ENCODE results near the gene RNGTT.

RNGTT gene

DNA sequence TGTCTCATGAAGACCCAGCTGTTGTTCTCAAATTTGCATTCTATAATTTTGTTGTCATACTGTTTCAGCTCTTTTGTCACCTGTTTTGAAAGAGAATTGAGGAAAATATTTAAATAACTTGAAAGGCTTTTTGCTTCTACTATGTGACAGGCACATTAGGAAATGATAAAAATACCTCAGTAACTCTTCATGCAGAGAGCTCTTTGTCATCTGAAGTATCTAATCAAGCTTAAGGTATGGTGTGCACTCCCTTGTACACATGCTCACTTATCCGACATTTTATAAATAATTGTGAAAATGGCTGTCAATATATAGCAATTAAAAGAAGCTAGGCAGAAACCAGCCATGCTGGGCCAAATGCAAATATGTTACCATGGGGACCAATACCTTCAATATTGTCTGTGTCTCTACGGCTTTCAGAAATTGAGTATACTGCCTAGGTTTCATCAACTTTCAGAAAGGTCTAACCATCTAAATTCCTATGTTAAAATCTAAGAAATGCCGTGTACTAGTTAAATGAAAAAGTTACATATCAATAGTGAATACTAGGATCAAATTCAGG is 349.0 kb downstream of the RNGTT start:
- DNase-seq (ENCODE audit: low spot score) (no peak), FAIRE-seq (no peak)

DNA sequence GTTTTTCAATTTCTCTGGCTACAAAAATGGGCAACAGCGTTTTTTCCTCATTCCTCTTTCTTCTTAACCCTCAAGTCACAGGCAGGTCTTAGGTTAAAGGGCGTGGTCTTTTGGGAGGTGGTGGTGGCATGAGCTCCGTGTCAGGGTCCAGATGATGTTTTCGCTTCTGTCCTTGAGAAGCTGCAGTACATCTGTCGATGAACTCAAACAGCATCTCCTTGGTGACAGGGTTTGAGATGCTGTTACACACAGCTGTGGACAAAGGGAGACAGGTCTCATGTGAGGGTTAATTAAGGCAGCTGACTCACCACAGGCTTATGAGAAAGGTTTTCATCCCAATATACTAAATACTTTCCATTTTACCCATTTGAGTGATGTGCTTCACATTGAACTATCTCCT is 350.8 kb downstream of the RNGTT start:
- DNase-seq (ENCODE audit: low spot score), result no peak
- FAIRE-seq, result no peak

DNA sequence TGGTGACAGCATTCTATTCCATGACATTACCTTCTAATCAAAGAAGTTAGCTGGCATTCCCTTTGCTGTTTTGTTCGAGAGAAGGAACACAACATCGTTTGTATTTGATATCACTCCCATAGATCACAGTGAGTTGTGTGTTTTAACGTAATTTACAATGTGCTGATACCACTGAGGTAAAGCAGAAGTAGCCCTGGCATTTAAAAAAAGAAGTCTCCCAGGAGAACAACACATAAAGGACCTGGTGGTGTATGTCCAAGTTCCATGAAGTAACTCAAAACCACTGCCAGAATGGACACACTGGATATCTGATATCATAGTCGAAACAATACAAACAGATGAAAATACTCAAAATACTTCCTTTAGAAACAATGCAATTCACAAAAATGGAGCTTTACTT is 351.7 kb downstream of the RNGTT start:
- FAIRE-seq, result no peak
- no peak for DNase-seq (ENCODE audit: low spot score)

DNA sequence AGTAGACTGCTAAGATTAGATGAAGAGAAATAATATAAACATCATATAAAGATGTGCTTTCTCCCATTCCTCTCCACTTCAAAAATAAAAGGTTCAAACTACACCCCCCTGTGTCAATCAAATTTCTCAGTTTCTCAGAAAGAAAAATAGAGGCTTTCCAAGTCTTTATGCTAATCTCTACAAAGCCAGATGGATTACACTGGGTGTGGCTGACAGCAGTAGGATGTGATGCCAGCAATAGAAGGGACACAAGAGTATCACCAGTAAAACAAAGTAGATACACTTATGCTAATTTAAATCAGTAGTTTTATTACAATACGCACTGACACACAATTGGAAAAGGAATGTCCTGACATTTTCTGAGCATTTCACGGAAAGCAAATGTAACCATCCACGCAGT is 353.4 kb downstream of the RNGTT start:
- DNase-seq (ENCODE audit: low spot score) (no peak), FAIRE-seq (no peak)

DNA sequence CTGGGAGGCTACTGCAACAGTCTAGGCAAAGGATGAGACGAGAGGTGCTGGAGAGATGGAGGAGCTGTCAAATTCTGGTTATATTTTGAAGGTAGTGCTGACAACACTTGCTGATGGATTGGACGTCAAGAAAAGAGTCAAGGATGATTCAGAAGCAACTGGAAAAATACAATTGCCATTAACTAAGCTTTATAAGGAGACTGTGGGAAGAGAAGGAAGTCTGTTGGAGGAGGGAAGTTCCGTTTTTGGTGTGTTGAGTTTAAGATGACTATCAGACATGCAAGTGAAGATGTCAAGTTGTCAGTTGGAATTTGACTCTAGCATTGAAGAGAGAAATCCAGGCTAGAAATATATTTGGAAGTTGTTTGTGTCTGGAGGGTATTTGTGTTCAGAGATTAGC is 358.1 kb downstream of the RNGTT start:
- DNase-seq (ENCODE audit: low spot score) (no peak), FAIRE-seq (no peak)

DNA sequence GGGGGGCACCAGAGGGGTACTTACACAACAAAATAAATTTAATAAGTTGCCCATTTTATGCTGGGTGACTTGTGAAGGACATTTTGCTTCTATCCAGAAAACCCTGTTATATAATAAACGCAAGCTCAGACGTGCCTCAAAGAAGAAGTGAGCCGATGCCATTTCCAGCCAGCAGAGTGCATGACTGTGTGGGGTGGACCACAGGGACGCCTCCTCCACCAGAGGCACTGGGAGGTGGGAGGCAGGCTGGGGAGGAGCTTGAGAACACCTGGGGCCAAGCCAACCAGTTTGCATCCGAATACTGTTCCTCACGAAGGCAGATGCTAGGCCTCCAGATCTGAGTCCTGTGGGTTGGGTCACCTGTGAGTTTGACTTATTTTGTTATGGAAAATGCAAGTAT is 363.8 kb downstream of the RNGTT start:
- no peak for DNase-seq (ENCODE audit: low spot score)

DNA sequence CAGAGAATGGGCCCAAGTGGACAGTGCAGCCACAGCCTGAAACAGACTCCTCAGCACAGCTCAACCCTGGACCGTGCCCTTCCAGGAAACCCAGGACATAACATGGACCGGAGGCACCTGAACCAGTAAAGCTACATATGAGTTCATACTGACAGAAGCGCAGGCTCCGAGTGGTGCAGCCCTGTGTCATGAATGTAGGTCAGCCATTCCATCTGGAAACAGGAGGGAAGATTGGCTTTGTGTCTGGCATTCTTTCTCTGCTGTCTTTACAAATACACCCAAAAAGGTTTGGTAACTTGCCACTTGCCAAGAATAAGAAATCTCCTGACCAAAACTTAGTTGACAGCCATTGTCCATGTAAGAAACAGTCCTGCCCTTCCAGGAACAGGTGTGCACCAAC is 366.6 kb downstream of the RNGTT start:
- DNase-seq (ENCODE audit: low spot score), result no peak

More for the DNA sequence above, 363.8 kb downstream of the RNGTT start:
- no peak for FAIRE-seq

DNA sequence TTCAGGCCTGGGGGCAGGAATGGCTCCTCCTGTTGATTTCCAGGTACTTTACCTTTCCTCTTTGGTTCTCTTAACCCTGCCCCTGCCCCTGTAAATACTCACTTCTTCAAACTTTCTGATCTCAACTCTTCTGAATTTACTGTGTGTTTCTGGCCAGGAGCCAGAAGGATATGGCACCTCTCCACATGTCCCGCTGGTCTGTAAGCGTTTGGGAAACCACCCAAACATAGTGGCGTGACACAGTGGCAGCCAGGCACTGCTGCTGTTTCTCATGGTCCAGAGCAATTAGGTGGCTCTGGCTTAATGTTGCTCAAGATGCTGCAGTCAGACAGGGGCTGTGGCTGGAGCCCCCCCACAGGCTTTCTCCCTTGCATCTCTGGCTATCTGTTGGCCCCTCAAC is 374.5 kb downstream of the RNGTT start:
- DNase-seq (ENCODE audit: low spot score) (no peak), FAIRE-seq (no peak)

More for the DNA sequence above, 366.6 kb downstream of the RNGTT start:
- FAIRE-seq, result no peak

DNA sequence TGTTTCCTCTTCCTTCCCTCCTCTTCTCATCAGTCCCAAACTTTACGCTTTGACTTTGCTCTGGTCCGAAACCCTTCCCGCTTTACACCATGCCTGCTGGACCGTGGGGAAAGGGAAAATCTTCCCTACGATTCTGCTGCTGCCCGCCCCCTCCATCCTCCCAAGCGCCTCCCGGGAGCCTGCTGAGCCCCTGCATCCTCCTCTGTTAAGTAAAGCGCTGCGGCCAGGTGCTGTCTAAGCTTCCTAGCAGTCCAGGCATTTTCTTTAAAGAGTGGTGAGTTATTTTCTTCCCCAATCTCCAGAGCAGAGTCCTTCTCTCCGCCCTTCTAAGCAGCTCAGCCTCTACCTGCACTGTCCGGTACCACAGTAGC is 376.3 kb downstream of the RNGTT start:
- DNase-seq (ENCODE audit: low spot score), result no peak
- no peak for FAIRE-seq

DNA sequence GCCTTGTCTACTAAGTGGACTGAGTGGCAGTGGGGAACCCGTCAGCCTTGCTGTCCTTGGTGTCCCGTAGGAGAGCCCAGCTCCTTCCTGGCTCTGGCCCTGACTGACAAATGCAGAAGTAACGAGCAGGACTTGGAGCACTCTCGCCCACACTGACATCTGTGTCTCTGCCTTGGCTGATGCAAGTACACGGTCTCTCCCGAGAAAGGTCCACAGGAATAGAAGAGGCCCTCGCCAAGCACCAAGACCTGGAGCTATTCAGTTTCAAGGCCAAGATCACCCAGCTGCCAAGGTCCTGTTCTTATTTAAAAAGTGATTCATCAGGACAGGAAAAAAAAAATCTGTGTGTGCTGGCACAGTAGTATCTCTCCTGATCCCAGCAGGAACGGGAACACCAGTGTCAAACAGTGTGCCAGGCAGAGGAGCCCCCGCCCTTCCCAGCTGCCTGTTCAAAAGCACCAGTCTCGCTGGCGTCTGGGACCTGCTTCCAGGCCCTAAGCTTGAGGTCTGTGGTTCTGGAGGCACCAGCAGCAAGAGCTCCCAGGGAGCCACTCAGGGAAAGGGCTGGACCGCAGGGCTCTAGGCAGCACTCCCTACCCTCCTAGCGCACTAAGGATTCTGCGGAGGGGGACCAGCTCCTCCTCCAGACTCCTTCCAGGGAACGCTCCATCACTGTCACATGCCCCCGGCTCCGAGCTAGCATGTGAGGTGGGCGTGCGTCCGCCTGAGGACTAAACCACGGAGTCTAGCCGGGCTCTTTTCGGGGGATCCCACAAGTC is 376.9 kb downstream of the RNGTT start:
- FAIRE-seq (no peak), DNase-seq (ENCODE audit: low spot score) (no peak)

DNA sequence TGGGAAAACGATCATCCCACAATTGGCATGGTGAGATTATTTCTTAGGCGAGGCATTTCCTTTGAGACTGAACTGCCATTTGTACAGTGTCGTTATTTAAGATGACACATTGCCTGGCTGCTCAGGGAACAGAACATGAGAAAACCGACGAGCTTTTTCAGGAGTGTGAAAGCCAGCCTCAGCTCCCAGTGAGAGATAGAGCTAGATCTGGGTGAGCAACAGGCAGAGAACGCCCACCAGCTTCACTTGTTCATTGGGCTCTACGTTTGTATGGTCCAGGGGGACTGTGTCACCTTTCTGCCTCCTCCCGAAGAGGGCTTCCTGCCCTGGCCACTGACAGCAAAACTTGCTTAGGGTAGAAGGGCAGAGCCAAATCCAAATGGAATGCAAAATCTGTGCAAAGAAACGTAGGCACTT is 378.1 kb downstream of the RNGTT start:
- no peak for DNase-seq (ENCODE audit: low spot score)
- FAIRE-seq, result no peak

DNA sequence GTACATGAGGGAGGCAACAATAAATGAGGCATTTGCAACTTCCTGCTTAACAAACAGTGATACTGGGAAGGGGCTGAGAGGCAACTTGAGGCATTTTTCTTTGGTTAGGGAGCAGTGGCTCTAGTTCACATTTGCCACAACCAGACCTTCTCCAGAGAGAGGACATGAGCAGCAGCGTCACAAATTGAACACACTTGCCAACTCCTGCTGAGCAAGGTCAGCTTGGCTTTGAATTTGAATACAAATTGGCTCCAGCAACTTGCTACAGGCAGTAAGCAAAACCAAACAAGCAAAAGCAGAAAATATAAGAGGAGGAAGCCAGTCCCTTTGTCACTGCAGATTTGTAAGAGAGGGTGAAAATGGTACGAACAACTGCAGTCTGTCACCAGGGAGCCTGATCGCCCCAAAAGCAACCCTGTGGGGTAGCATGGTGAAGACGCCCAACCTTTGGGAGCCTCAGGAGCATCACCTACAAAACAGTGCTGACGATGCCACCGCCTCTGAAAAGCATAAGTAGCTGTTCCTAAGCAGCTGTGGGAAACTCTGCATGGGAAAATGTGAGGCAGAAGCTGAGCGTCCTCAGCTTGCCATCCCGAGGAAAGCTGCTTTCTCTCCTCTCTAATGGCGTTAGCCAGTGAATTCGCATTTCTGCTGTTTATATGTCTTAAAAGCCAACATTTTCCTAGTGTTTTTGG is 378.7 kb downstream of the RNGTT start:
- DNase-seq (ENCODE audit: low spot score) (no peak), FAIRE-seq (no peak)

DNA sequence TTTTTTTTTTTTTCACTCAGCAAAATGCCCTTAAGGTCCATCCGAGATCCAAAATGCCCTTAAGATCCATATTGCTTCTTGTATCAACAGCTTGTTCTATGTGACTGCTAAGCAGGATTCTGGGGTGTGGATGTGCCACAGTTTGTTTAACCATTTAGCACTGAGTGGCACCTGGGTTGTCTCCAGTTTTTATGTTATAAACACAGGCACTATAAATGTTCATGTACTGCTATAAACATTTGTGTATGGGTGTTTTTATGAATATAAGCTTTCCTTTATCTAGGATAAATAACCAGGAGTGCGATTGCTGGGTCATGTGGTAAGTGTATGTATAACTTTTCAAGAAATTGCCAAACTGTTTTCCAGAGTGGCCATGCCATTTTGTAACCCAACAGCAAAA is 386.0 kb downstream of the RNGTT start:
- no peak for FAIRE-seq
- no peak for DNase-seq (ENCODE audit: low spot score)

DNA sequence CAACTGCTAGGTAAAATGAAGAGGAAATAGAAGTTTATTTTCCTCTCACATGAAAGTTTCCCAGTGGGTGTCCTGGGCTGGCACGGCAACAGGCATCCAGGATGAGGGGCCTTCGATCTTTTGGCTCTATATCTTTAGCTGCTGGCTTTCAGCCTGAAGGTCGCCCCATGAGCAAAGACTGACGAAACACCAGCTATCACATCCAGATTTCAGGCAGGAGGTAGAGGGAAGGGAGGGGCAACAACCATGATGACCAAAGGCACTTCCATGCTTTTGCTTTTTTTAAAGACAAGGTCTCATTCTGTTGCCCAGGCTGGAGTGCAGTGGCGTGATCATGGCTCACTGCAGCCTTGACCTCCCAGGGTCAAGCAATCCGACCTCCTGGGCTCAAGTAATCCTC is 387.9 kb downstream of the RNGTT start:
- DNase-seq (ENCODE audit: low spot score) (no peak), FAIRE-seq (no peak)

DNA sequence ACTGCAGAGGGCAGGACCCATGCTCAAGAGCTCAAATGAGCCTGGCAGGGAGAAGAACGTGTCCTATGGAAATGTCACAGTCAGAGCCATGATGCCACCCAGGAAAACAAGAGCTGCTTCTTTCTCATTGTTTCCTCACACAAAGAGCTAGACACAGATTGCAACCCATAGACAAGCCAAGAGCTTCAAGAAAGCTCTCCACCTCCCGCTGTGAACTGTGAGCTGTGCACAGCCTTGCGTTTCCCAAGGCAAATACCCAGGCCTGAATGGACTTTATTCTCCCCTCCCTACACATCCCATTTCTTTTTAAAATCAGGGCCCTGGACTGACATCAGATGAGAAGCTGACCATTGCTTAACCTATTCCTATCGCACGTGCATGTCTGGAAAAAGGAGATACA is 388.8 kb downstream of the RNGTT start:
- FAIRE-seq, result no peak
- no peak for DNase-seq (ENCODE audit: low spot score)

DNA sequence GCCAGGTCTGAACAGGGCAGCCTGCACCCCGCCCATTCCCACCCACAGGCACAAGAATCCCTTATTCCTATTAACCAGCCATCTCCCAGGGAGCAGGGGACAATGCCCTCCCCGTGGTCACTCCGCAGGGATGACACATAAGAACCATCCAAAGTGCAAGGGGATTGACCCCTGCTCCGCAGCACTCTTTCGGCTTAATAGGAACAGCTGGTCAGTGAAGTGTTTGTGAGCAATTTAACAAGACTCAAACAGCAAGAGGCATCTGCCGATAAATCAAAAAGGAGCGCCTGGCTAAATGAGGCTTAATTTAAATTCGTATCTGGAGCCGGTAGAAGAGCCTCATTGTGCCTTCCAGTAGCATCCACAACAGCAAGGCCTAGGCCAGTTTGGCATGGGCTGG is 389.4 kb downstream of the RNGTT start:
- FAIRE-seq, result no peak

DNA sequence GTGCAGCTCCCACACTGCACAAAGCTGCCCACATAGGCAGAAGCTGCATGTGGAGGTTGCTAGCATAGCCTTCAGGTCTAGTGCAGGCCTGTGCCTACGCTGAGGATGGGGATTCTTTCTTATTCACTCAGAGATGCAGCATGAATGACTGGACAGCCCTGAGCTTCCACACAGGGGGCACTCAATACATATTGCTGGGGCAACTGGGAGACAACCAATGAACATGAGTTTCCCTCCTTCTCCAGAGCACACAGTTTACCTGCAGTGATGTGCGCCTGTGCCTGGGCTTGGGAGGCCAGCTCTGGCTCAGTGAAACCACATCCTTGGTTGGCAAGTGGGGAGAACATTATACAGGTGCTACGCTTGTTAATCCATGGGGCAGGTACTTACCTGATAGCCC is 389.9 kb downstream of the RNGTT start:
- no peak for DNase-seq (ENCODE audit: low spot score)
- FAIRE-seq, result no peak

More for the DNA sequence above, 389.4 kb downstream of the RNGTT start:
- no peak for DNase-seq (ENCODE audit: low spot score)

DNA sequence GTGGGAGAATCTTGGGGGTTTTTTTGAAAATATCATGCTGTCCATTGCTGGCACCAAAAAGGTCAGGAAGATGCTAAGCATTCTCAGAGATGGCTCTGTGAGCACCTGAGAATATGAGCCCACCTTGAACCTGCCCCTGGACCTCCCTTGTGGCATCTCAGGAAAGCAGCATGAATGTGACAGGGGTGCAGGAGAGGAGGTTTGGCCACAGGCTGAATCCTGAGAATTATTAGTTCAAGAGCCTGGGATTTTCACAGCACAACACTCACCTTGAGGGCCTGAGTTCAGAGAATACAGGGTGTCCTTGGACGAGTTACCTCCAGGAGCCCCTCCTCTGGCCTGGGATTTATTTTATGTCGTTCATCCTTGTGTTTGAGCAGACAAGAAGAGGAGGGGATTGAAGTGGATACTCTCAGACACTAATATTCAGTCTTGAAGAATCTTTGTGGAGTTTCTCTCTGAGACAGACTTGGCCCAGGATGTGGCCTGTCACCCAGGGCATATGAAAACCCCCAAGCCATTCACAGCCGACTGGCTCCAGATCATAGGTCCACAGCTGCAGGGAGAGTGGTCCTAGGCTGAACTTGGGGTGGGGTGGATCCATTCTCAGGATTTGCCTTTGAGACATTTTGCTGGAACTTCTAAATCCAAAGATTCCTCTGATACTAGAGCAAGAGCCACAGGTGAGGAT is 390.8 kb downstream of the RNGTT start:
- FAIRE-seq (no peak), DNase-seq (ENCODE audit: low spot score) (no peak)

DNA sequence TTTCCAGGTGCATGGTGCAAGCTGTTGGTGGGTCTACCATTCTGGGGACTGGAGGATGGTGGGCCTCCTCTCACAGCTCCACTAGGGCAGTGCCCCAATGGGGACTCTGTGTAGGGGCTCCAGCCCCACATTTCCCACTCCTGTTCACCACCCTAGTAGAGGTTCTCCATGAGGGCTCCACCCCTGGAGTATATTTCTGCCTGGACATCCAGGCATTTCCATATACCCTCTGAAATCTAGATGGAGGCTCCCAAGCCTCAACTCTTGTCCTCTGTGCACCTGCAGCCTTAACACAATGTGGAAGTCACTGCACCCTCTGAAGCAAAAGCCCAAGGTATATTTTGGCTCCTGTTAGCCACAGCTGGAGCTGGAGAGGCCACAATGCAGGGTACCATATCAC is 393.5 kb downstream of the RNGTT start:
- FAIRE-seq (no peak), DNase-seq (ENCODE audit: low spot score) (no peak)

DNA sequence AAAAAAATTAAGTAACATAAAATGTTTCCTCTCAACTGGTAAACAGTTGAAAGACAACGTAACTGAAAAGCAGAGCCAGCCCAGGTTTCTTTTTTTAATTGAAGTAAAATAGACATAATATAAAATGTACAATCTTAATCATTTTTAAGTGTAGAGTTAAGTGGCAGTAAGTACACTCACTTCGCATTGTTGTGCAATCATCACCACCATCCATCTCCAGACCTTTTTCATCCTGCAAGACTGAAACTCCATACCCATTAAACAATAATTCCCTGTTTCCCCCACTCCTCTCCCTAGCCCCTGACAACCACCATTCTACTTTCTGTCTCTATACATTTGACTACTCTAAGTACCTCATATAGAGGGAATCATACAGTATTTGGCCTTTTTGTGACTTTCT is 395.7 kb downstream of the RNGTT start:
- FAIRE-seq (no peak), DNase-seq (ENCODE audit: low spot score) (no peak)

DNA sequence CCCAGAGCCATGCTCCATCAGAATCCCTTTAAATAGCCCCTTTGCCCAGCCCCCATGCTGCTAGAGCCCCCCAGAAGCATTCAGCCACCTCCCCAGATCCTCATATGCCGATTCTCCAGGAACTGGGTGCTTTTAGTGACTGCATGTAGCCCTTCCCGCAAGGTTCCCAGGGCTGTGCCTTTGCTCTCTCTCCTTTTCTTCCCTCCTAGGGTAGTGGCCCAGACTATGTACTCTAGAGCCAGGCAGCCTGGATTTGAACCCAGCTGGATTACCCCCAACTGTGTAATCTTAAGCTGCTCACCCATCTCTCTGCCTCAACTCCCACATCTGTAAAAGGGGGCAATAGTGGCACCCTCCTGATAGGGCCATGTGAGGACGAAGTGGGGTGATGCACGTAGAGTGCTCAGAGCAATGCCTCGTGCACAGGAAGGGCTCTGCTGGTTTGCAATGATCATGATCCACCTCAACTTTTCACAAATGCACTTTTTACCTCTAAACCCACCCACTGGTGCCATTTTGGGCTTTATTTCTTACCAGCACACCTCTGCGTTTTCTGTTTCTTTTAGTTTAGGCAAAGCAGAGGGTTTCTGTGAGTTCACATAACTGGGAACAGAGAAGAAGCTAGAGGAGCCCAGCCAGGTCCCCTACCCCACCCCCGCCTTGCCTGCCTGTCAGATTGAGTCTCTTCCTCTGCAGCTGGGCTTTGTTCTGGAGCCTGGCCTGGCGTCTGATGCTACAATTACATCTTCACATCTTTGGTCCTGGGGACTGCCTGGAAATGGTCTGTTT is 396.5 kb downstream of the RNGTT start:
- DNase-seq (ENCODE audit: low spot score) (no peak), FAIRE-seq (no peak)
